Pulmonary artery endothelial cell (primary cell): ENCODE results near the gene IGFBP2. TPM values are rescaled to one million over a fixed set of nuclear protein-coding genes. Genes with fewer than 3 reads are reported as not detected.

Source experiments
- DNase-seq: peaks from one replicate; pipeline ENCODE4 v3.0.0-alpha.2; 2011; ENCODE audit warnings: low read depth, low spot score
- total RNA-seq: library from RNA; depleted of rRNA; stranded (reverse); fragments of >200 nt; gene quantifications from 2 replicates; pipeline ENCODE4 v1.2.3, GENCODE V29; 2014

Gene IGFBP2
- total RNA-seq, 1 donor from 2014 or later: 60.4 TPM

DNA sequence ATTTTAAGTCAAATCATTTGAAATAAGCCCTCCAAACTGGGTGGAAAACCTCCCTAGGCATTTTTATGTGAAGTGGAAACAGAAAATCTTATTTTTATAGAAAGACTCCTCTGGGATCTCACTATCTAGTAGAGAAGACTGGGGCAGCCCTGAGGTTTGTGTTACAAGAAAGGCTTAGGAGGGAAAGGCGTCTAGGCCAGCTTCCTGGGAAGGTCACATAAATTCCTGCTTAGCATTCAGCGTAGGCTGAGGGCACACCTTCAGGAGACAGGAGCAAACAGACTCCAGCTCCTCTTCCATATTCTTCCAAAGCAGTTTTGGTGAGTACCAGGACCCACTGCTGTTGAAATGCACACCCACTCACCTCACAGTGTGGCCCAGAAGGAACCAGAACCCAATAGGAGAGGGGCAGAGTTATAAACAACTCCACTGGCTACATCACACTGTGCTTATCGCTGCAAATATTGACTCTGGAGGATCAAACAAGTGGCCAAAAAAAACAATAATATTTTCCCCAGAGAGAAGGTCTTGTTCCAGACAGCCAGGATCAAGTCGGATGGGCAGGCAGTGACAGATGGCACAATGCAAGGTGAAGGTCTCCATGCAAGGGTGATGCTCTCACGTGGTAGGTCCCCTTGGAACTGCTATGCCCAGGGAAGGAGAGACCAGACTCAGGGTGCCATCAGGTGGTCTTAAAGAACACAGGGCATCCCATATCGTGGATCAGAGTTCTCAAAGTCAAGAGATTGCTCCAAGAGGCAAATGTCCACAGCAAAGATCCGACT, 17.7 kb upstream of the IGFBP2 start:
- DNase-seq: no peak

- no peak for DNase-seq
These were observed 17.0 kb upstream of the IGFBP2 start for GRCh38 chr2:216616083-216616678.

- no peak for DNase-seq
These were observed 15.9 kb upstream of the IGFBP2 start for GRCh38 chr2:216617159-216617815.

GRCh38 chr2:216618785-216619184, 14.4 kb upstream of the IGFBP2 start:
- no peak for DNase-seq

- no peak for DNase-seq
These were observed 13.5 kb upstream of the IGFBP2 start for GRCh38 chr2:216619411-216620393.

- DNase-seq: no peak
These were observed 12.4 kb upstream of the IGFBP2 start for GRCh38 chr2:216620786-216621185.

GRCh38 chr2:216621292-216621691, 11.9 kb upstream of the IGFBP2 start:
- no peak for DNase-seq

DNA sequence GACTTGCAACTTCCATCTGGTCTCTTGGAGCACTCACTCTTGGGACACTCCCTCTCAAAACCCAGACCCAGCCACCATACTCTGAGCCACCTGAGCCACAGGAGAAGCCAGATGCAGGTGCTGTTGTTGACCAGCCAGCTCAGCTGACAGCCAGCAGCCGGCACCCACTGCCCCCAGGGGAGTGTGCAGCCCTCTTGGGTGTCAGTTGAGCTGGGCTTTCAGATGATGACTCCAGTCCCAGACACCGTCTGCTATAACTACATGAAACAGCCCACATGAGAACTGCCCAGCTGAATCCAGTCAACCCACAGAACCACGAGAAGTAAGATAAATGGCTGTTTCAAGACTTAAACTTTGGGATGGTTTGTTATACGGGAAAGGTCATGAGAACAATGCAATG, 10.7 kb upstream of the IGFBP2 start:
- no peak for DNase-seq

- no peak for DNase-seq
These were observed 9.0 kb upstream of the IGFBP2 start for GRCh38 chr2:216624251-216624650.

DNA sequence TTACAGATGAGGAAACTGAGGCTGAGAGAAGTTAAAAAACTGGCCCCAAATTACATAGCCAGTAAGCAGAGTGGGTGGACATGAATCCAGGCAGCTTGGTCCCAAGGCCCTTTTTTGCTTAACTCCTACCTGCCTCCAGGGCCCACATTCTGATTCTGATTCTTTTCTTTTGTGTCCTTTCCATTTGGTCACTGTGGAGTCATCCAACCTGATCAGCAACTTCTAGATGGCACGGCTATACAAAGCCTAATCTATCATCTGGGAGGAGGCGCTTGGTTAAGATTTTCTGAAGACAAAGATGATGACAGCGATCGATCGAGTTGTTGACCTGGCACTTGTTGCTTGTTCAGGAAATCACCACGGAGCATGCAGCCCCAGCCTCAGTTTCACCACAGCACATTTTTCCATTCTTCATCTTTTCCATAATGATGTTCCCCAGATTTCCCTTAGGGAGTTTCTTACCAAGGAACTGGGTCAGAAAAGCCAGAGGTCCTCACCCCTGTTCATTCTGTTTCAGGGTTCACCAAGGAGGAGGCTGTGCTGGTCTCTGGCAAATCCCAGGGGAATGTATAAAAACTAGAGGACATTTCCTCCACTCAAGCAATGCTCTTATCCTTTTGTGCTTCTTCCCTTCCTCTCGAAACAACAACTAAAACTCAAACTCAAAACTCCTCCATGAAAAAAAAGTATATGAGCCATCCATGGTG, 6.9 kb upstream of the IGFBP2 start:
- DNase-seq: no peak

DNA sequence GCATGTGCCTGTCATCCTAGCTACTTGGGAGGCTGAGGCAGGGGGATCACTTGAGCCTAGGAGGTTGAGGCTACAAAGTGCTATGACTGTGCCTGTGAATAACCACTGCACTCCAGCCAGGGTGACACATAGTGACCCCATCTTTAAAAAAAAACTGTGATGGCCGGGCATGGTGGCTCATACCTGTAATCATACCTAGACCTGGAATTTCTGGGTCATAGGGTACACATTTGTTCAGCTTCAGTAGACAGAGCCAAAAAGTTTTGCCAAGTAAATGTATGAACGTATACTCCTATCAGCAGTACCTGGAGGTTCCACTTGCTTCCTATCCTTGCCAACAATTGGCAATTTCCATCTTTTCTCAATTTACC, 6.4 kb upstream of the IGFBP2 start:
- no peak for DNase-seq

DNA sequence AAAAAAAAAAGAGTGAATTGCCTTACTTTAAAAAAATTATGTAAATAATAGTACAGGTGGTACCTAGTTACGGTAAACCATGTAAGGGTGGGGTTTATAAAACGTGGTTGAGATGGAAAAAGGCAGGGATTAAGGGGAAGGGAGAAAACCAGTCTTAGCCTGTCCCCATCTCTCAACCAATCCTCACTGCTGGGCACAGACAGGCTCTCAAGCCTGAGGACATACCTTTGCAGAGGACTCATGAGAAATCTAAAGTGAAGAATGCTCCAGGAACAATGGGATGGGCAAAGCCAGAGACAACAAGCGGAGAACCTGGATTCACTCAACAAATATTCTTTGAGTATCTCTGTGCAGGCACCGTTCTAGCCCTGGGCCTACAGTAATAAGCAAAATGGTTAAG, 3.4 kb upstream of the IGFBP2 start:
- no peak for DNase-seq

GRCh38 chr2:216632346-216632951, 771 bp upstream of the IGFBP2 start:
- DNase-seq: no peak

DNA sequence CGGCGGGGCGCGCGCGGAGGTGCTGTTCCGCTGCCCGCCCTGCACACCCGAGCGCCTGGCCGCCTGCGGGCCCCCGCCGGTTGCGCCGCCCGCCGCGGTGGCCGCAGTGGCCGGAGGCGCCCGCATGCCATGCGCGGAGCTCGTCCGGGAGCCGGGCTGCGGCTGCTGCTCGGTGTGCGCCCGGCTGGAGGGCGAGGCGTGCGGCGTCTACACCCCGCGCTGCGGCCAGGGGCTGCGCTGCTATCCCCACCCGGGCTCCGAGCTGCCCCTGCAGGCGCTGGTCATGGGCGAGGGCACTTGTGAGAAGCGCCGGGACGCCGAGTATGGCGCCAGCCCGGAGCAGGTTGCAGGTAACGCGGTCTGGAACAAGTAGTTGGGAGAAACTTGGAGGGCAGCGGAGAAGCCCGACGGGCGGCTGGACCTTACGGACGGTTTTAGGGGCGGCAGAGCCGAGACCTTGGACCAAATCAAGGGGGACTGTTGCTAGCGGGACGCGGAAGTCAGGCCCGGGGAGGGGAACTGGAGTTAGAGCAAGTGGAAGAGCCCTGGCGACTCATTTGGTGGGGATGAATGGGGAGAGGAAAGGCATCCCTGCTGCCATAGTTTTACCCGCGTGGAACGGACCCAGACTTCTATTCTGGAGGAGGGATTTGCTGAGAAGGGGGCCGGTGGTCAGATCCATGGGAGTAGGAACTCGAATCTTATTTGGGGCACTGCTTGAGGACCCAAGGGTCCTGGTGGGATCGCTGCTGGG, 573 bp downstream of the IGFBP2 start:
- no peak for DNase-seq

GRCh38 chr2:216634370-216635148, 1.3 kb downstream of the IGFBP2 start:
- no peak for DNase-seq

DNA sequence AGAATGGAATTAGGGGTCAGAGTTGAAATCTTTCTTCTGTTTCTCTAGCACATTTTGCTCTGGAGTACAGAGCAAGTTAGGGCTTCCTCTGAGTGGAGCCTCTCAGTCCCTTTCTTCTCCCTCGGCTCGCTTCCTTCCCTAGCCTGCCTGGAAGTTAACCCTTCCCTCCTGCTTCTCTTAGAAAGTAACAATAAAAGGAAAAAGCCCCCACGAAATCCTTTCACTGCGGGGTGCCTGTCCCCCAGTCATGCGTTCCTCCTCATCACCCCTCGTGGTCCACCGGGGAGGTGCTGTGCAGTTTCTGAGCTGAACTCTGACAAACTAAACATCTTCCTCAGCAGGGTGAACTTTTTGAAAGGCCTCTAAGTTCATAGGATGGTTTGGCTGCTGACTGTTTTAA, 2.0 kb downstream of the IGFBP2 start:
- DNase-seq: no peak

- no peak for DNase-seq
These were observed 2.7 kb downstream of the IGFBP2 start for GRCh38 chr2:216635701-216636550.
